Kidney (tissue), 14 donors: ENCODE measurements around the gene AGRN. TPM values are rescaled to one million over a fixed set of nuclear protein-coding genes. Genes with fewer than 3 reads are reported as not detected.
A peak's percentile ranks its signal among the peaks of the same experiment; 100 is the strongest.

Source experiments
- DNase-seq, 5 donors: peaks; one replicate each; pipeline ENCODE4 v3.0.0-alpha.2; 2013 to 2020
- FAIRE-seq: peaks from 2 replicates; lab custom pipeline; 2012; peaks lifted over from hg19 to GRCh38; lab: Jason Lieb, UNC
- H3K27ac ChIP-seq, 2 donors: one replicate each; pipeline ENCODE4 v1.7.0; 2013; ENCODE audit warnings: low read depth in 2 of 2, low read length in 2 of 2, inconsistent platforms in 1 of 2
- H3K27me3 ChIP-seq: one replicate; pipeline ENCODE4 v1.7.1; 2013; ENCODE audit warnings: low read length, inconsistent platforms; ENCODE audit not compliant: control insufficient read depth, insufficient read depth
- H3K36me3 ChIP-seq, 3 donors: one replicate each; pipeline versions ENCODE4 v1.7.0 to v1.7.1; 2013; ENCODE audit warnings: low read length in 3 of 3, control low read depth in 1 of 3, inconsistent platforms in 1 of 3; ENCODE audit not compliant: insufficient read depth in 3 of 3, control insufficient read depth in 2 of 3
- H3K4me1 ChIP-seq, 3 donors: one replicate each; pipeline versions ENCODE4 v1.7.0 to v1.7.1; 2013; ENCODE audit warnings: low read length in 3 of 3, inconsistent platforms in 1 of 3, low read depth in 1 of 3; ENCODE audit not compliant: control insufficient read depth in 2 of 3, insufficient read depth in 2 of 3
- H3K4me3 ChIP-seq, 3 donors: one replicate each; pipeline versions ENCODE4 v1.7.0 to v1.8.1; 2013; ENCODE audit warnings: low read length in 3 of 3, control low read depth in 1 of 3, inconsistent platforms in 1 of 3
- H3K9ac ChIP-seq, 3 donors: one replicate each; pipeline versions ENCODE4 v1.7.0 to v1.7.1; 2013; ENCODE audit warnings: low read length in 3 of 3, control low read depth in 1 of 3, inconsistent platforms in 1 of 3
- H3K9me3 ChIP-seq, 3 donors: one replicate each; pipeline versions ENCODE4 v1.7.0 to v1.7.1; 2013; ENCODE audit warnings: low read length in 3 of 3, control low read depth in 1 of 3, inconsistent platforms in 1 of 3; ENCODE audit not compliant: control insufficient read depth in 2 of 3, insufficient read depth in 1 of 3
- intact Hi-C: fragments of 100-400 bp; cut with DNase I; formaldehyde crosslinking; loops from one replicate; pipeline ENCODE4 v1.11.1; 2022
- polyA plus RNA-seq: library from polyadenylated mRNA; stranded (reverse); fragments of 350-450 nt; fragmentation: Illumina TruSeq; extraction: RNeasy Lipid Tissue Mini Kit (QIAGEN cat#74804); gene quantifications from one replicate; pipeline ENCODE4 v1.2.3, GENCODE V29; 2014; ENCODE audit warnings: low read depth, low replicate concordance; ENCODE audit not compliant: insufficient read depth
- total RNA-seq: library from RNA; stranded (reverse); fragmentation: NEBNext Ultra II Directional; extraction: Animal tissue kit (Norgen Biotek cat#: 25700); gene quantifications from one replicate; pipeline ENCODE4 v1.2.1, GENCODE V29; 2021
- TF ChIP-seq, protein P1 (sequence below): IDR thresholded peaks from 3 replicates; pipeline ENCODE4 v1.5.1; 2012; ENCODE audit warnings: mild to moderate bottlenecking, moderate library complexity, borderline replicate concordance; ENCODE audit not compliant: insufficient read depth; ENCODE audit errors: extremely low read depth
- donor health status: control.
- donor health status: control.
- donor health status: control.
- donor health status: control.
- donor health status: control.
- donor health status: DM: yes; HTN: yes; CAD: no.
- donor health status: Normal renal cell carcinoma (clear cell type).

Gene AGRN
- total and polyA plus RNA-seq, 2 donors from 2014 or later, result 78.5 to 261 TPM

DNA sequence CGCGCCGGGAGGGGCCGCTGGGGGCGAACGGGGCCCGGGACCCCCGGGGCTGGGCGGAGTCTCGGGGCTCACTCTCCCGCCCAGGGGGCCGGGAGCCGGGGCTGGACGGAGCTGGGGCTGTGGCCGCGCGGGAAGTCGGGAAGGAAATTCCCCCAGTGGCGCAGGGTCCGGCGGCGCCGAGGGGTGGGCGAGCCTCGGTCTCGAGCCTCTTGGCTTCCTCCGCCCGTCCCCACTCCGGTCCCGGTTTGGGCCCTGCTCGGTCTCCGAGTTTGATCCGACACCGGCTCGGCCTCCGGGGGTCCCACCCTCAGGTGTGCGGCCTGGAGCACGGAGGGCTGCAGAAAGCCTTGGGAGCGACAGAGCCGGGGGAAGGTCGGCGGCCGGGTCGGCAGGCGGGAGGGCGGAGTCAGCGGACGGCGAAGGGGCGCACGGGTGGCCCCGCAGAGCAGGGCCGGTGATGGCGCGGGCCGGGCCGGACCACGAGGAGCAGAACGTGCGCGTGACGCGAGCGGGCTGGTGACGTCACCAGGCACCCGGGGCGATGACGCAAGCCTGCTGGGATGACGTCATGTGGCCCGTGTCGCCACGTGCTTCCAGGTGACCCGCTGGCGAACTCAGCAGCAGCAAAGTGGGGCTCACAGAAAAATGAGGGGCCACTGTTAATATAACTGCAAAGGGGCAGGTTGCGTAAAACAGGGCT is 19.4 kb upstream of the AGRN start:
- intact Hi-C loops, result no loop called here
- H3K36me3 ChIP-seq, result no peaks in the 10 kb centered on the region
- FAIRE-seq (no peak), DNase-seq (peak; percentile 85 to 94 (median 93))
- H3K9ac ChIP-seq, result peak overlapping the region; percentile 26 to 58 (median 41)
- peak overlapping the region; percentile 38 to 59 (median 44) for H3K4me3 ChIP-seq
- peak overlapping the region; percentile 90 to 97 for H3K27ac ChIP-seq
- H3K9me3 ChIP-seq, result no peaks in the 10 kb centered on the region
- H3K4me1 ChIP-seq, result peaks cover 0 to 18% (median 2%) of the 10 kb centered on the region in 3 donors
- TF ChIP-seq, protein P1, sequence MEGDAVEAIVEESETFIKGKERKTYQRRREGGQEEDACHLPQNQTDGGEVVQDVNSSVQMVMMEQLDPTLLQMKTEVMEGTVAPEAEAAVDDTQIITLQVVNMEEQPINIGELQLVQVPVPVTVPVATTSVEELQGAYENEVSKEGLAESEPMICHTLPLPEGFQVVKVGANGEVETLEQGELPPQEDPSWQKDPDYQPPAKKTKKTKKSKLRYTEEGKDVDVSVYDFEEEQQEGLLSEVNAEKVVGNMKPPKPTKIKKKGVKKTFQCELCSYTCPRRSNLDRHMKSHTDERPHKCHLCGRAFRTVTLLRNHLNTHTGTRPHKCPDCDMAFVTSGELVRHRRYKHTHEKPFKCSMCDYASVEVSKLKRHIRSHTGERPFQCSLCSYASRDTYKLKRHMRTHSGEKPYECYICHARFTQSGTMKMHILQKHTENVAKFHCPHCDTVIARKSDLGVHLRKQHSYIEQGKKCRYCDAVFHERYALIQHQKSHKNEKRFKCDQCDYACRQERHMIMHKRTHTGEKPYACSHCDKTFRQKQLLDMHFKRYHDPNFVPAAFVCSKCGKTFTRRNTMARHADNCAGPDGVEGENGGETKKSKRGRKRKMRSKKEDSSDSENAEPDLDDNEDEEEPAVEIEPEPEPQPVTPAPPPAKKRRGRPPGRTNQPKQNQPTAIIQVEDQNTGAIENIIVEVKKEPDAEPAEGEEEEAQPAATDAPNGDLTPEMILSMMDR, result no peak
- H3K27me3 ChIP-seq, result no peaks in the 10 kb centered on the region

DNA sequence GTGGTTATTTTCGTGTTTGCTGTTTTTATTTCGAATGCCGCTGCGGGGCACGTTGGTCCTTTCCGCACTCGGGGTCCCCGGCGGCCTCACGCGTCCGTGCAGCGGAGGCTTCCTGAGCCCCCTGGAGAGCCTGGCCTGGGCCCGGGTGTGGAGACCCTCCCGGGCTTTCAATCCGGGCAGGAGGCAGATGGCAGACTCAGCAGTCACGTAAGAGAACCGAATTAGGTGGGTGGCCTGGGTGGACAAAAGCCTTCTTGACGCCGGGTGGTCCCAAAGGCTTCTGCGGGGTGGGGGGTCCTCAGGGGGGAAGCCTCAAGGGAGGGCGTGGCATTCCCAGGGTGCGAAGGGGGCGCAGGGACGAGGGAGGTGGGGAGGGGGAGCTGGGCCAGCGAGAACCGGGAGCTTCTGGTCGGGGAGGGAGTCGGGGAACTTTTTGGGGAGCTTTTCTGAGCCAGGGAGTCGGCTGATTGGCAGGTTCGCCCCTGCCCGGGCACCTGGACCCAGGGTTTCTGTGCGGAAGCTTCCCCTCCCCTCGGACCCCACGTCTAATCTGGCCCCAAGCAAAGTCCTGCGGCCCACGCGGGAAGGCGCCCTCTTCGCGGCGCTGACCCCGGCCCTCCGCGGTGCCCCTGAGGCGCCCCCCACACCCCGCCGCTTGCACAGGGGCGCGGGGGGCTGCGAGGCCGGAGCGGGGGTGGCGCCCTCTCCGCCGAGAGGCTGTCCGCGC is 18.7 kb upstream of the AGRN start:
- Histone ChIP-seq H3K9ac (peak overlapping the region; percentile 23 to 58 (median 41)), H3K4me1 (peaks cover 0 to 20% (median 4%) of the 10 kb centered on the region in 3 donors), H3K36me3 (no peaks in the 10 kb centered on the region), H3K27me3 (no peaks in the 10 kb centered on the region), H3K27ac (peak overlapping the region; percentile 90 to 97), H3K4me3 (peak overlapping the region; percentile 38 to 59 (median 44)), H3K9me3 (no peaks in the 10 kb centered on the region)
- DNase-seq, result peak in 3 of 5 donors; percentile 32 to 82 (median 80)
- TF ChIP-seq, protein P1, result no peak
- intact Hi-C loops, result no loop called here
- FAIRE-seq, result no peak

DNA sequence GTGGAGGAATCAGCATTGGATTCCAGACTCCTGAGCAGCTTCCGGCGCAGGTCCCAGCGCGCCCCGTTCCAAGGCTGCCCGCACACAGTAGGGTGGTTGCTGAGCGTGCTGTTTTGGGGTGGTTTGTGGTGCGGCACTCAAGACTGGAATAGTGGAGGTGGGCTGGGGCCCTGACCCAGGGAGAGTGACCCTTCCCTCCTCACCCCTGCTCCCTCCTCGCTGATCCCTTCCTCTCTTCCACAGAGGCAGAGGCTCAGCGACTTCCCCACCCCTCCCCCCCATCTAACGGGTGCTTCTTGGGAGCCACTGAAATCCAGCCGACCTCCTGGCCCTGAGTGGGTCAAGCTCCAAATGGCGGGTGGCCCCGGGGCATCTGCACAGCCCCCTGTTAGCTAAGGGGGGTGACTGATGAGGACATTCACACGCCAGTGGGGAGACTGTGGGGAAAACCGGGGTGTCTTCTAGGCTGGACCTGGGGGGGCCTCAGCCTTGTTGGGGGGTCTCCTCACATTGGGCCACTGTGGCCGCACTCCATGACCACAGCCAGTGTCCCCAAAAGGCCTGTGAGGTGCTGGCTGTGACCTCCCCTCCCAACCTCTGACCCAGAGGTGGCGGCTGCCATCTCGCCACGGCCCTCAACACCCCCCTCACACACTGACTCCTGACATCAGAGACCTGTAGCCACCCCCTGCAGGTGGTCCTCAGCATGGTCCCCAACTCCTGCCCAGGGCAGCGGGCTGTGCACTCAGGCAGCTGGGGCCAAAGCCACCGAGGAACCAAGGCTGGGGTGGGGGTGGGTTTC is 16.1 kb upstream of the AGRN start:
- Histone ChIP-seq H3K27ac (no peak overlapping the region), H3K36me3 (no peaks in the 10 kb centered on the region), H3K4me1 (peaks cover 0 to 18% (median 4%) of the 10 kb centered on the region in 3 donors), H3K4me3 (no peak overlapping the region), H3K9ac (no peak overlapping the region), H3K27me3 (no peaks in the 10 kb centered on the region), H3K9me3 (no peaks in the 10 kb centered on the region)
- DNase-seq (peak in 2 of 5 donors; percentile 65 to 66), FAIRE-seq (no peak)
- intact Hi-C loops, result no loop called here
- TF ChIP-seq, protein P1, result no peak
